Renal pelvis (tissue), 4 donors: Measurements from ENCODE around the gene SLC35E4. TPM values are rescaled to one million over a fixed set of nuclear protein-coding genes. Genes with fewer than 3 reads are reported as not detected.

Source experiments
- DNase-seq: peaks from one replicate; pipeline ENCODE4 v3.0.0-alpha.2; 2013
- polyA plus RNA-seq, 3 donors: library from polyadenylated mRNA; unstranded; fragments of 120-200 nt; gene quantifications; one replicate each; pipeline ENCODE4 v1.2.1, GENCODE V29; 2013; ENCODE audit not compliant: insufficient read length in 3 of 3

SLC35E4 gene
- polyA plus RNA-seq, 3 donors: 1.9 to 2.4 (median 1.9) TPM

DNA sequence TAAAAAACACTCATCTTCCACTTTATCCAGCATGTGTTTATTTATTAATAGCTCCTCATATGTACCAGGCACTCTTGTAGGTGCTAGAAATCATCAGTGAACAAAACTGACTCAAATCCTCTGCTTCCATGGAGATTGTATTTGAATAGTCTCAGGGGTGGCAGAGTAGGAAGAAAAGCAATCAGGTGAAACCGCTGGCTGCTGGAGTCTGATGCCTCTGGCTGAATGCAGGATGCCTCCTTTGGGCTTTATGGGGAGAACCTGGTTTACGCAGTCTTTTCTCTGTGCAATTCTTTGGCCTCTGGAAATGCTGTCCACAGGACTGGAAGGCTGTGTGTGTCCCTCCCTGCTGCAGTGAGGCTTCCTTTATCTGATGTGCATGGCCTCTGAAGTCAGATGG is 46.2 kb downstream of the SLC35E4 start:
- DNase-seq: no peak

DNA sequence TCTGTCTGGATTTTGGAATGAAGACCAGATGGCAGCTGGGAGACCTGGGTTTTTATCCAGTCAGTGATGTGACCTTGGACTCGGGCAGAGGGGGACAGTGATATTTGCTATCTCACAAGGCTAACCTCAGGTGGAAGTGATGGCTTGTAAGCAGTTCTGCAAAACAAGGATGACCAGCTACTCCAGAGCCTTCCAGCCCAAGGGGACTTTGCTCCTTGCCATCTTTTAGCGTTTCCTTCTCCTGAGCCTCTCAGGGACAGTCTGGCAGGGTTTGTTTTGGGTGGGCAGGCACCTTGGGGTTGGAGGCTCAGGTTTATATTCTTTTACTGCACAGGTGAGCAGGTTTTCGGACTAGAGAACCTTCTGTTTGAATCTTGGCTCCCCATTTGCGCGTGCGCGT is 49.6 kb downstream of the SLC35E4 start:
- DNase-seq: no peak

DNA sequence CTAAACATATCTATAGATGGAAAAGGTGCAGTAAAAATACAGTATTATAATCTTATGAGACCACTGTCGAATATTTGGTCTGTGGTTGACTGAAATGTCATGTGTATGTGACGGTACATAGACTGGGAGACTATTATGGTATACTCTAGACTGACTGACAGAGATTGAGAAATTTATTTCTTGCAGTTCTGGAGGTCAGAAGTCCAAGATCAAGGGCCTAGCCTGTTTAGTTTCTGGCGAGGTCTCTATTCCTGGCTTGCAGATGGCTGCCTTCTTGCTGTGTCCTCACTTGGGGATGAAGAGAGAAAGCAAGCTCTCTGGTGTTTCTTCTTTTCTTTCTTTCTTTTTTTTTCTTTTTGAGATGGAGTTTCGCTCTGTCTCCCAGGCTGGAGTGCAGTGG is 51.8 kb downstream of the SLC35E4 start:
- DNase-seq: no peak

DNA sequence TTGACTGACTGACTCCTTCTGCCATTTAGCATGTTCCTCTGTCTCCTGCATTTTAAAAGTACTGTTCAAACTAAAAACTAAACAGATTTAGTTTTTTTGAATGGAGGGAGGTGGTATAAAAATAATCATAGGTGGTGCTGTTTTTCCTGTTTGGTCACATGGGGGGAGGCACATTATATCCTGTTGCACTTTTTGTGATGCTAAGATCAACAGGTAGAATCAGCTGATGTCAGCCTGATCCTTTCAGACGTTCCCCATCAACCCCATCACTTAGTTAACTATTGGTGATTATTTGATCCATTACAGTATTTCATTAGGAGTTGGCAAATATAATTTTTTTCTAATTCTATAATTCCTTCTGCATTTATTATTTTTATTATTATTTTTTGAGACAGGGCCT is 54.0 kb downstream of the SLC35E4 start:
- no peak for DNase-seq

DNA sequence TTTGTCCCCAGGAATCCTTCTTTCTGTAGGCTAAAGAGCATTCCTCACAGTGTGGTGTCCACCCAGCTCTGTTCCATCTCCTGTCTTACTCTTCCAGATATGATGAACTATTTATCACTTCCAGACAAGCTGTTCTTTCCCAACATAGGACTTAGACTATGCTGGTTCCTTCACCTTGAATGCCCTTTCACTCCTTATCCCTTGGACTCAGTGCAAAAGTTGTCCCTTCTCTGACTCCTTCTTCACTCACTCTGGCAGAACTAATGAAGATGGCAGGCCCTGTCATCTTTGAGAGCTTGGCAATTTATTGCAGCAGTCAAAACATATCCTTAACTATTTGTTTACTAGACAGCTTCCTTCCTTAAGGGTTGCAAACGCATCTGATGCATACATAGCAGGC is 55.6 kb downstream of the SLC35E4 start:
- DNase-seq: no peak

DNA sequence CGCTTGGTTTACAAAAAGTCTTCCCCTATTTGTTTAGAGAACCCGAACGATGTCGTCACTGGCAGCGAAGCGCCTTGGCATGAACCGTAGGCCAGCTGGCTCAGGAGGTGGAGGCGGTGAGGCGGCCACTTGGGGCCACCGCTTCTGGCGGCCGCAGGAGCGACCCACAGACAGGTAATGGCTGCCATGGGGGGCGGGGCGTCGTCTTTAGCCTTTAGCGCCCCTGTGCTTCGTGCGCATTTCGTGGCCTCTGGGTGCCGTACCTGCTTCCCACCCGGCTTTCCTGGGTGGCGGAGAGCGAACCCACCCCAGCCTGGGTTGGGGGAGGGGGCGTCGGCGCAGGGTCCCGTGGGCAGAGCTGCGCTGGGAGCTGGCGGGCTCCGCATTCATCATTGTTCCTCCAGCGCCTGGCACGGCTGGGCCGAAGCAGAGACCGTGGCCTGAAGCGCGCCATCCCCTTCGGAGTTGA is 58.6 kb downstream of the SLC35E4 start:
- DNase-seq: peak; percentile 63

DNA sequence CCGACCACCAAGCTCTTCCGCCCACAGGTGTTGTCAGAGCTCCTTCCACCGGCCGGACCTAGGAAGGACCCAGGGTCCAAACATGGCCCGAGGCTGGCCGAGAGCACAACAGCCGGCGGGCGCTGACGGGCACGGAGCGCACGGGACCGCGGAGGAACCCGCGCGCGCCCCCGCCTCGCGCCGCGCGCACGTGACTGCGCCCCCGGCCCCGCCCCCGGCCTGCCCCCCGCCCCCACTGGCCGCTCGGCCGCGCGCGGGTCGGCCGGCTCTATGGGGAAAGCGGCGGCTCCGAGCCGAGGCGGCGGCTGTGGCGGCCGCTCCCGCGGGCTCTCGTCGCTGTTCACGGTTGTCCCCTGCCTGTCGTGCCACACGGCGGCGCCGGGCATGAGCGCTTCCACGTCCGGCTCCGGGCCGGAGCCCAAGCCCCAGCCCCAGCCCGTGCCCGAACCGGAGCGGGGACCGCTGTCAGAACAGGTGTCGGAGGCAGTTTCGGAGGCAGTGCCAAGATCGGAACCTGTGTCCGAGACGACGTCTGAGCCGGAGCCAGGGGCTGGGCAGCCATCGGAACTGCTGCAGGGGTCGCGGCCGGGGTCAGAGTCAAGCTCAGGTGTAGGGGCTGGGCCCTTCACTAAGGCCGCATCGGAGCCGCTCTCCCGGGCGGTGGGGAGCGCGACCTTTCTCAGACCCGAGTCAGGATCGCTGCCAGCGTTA is 59.2 kb downstream of the SLC35E4 start, which contains the start of gene OSBP2:
Gene OSBP2 (plus strand): TSS at position 235 of the 711 bp plus-strand sequence. CDS start 36 bp downstream, at position 271.
- DNase-seq: peak; percentile 40

DNA sequence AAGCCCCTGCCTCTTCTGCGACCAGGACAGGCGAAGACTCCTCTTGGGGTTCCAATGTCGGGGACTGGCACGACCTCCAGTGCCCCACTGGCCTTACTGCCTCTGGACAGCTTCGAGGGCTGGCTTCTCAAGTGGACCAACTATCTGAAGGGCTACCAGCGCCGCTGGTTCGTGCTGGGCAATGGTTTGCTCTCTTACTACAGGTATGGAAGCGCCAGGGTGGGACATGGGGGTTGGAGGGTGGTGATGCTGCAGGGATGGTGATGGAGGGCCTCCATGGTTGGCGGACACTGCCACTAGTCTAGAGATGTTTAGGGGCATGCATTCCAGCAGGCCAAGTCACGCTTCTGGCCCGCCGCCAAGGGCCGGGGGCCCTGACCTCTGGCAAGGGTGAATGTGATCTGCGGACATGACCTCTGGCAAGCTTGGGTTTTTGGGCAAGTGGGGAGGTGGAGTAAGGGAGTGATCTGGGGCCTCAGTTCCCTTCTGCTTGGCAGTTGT is 59.8 kb downstream of the SLC35E4 start:
- DNase-seq: no peak

DNA sequence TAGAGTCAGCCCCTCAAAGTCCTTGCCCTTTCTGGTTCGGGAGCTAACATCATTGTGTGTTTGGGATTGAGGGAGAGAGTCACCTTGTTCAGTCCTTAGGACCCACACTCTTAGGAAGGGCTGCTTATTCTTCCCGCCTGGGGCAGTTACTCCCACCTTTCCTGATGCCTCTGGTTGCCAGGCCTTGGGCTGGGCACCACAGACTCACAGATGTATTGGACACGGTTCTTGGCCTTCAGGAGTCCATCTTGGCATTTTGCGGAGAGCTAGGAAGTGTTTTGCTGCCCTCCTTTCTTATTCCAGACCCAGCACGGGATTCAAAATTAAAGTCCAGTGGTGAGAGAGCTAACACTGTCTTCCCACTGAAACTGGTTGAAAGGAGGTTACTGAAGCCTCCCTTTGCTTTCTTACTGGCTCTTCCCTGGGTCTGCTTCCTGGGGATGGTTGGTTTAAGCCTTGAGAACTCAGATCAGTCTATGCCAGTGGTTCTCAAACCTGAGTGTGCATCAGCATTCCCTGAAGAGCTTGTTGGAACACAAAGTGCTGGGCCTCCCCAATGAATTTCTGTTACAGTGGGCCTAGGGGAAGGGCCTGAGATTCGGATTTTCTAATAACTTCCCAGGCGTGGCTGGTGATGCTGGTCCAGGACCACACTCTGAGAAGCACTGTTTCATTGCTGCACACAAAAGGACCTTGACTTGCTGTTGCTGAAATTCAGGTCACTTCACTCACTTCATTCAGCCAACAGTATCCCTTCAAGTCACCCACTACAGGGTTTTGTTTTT is 60.5 kb downstream of the SLC35E4 start:
- DNase-seq: no peak

Other genes starting within 250 kb of the SLC35E4 start
- gene RNF215, start 248.4 kb upstream of the SLC35E4 start, polyA plus RNA-seq: 10 to 100 TPM; 22.6 to 27.0 (median 24.2) TPM
- gene SEC14L2, start 238.8 kb upstream of the SLC35E4 start, polyA plus RNA-seq: 1 to 10 TPM; 6.0 to 8.1 (median 7.4) TPM
- gene MTFP1, start 210.0 kb upstream of the SLC35E4 start, polyA plus RNA-seq: 10 to 100 TPM; 12.0 to 15.6 (median 13.8) TPM
- under 1 TPM in 1 of 3 donors, not detected in 2; 0.13 TPM for gene SEC14L3, start 163.8 kb upstream of the SLC35E4 start, polyA plus RNA-seq
- 1 to 10 TPM in 1 of 3 donors, under 1 TPM in 2; 0.54 to 1.2 (median 0.58) TPM for gene SEC14L4, start 130.1 kb upstream of the SLC35E4 start, polyA plus RNA-seq
- gene SEC14L6, start 89.0 kb upstream of the SLC35E4 start, polyA plus RNA-seq: 10 to 100 TPM in 2 of 3 donors, 1 to 10 TPM in 1; 7.8 to 16.3 (median 11.0) TPM
- 10 to 100 TPM; 28.5 to 44.6 (median 36.9) TPM for gene GAL3ST1, start 61.1 kb upstream of the SLC35E4 start, polyA plus RNA-seq
- 10 to 100 TPM; 74.3 to 88.6 (median 81.8) TPM for gene PES1, start 43.9 kb upstream of the SLC35E4 start, polyA plus RNA-seq
- 10 to 100 TPM; 64.4 to 73.5 (median 70.3) TPM for gene TCN2, start 28.6 kb upstream of the SLC35E4 start, polyA plus RNA-seq
- gene DUSP18, start 32.1 kb downstream of the SLC35E4 start, polyA plus RNA-seq: 10 to 100 TPM in 1 of 3 donors, 1 to 10 TPM in 2; 6.0 to 13.5 (median 8.8) TPM
- gene OSBP2, start 59.1 kb downstream of the SLC35E4 start, polyA plus RNA-seq: 1 to 10 TPM; 5.6 to 6.7 (median 5.9) TPM